Activated CD8-positive, alpha-beta memory T cell treated with anti-CD3 and anti-CD28 coated beads for 36 hours (primary cell): Measurements from ENCODE around the gene BANK1. TPM values are rescaled to one million over a fixed set of nuclear protein-coding genes. Genes with fewer than 3 reads are reported as not detected.
"Not testable (repeated sequence)": the region's sequence is repeated elsewhere in the genome, so short reads cannot be mapped to it uniquely, and the experiment has no call there.

Experiments used
- CTCF ChIA-PET: fragments of 350-600 bp; sonication (Branson Sonifier 250); formaldehyde crosslinking; loops from one replicate; lab custom pipeline; 2021; ENCODE audit warnings: antibody characterized with exemption; lab: Charles Lee
- POLR2A ChIA-PET: fragments of 350-600 bp; sonication (Branson Sonifier 250); formaldehyde crosslinking; loops from one replicate; lab custom pipeline; 2021; ENCODE audit warnings: antibody characterized with exemption; lab: Charles Lee
- total RNA-seq, 2 experiments: library from RNA; stranded (reverse); gene quantifications; one replicate each; pipeline ENCODE4 v1.2.3, GENCODE V29; 2021

Gene BANK1
- total RNA-seq, 2 experiments from 2014 or later: 0.17 TPM; not detected in 1

DNA sequence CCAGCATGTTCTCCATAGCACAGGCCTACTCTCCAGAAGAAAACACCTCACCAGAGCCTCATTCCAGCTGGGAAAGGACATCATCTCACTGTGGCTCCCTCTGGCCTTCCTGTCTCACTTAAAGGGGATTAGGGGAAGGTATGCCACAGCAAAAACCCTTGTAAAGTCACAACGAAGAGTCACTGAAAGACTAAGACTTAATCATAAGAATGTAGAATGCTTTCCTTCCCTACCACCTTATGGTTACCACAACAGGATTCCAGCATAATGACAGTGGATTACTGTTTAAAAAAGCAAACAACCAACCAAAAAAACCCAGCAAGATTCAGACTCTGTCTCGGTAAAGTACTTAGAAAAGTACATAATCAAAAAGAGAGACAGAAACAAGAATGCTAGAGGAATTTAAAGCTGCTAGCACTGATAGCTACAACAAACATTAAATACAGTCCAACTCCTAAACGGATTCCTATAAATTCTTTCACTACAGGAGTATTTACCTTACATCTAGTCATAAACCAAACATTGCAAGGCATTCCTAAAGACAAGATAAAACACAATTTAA is 75.1 kb downstream of the BANK1 start:
- ChIA-PET CTCF (no interaction called here), POLR2A (no interaction called here)

GRCh38 chr4:101870874-101871273 is 80.3 kb downstream of the BANK1 start:
- CTCF ChIA-PET: no interaction called here
- POLR2A ChIA-PET: no interaction called here

DNA sequence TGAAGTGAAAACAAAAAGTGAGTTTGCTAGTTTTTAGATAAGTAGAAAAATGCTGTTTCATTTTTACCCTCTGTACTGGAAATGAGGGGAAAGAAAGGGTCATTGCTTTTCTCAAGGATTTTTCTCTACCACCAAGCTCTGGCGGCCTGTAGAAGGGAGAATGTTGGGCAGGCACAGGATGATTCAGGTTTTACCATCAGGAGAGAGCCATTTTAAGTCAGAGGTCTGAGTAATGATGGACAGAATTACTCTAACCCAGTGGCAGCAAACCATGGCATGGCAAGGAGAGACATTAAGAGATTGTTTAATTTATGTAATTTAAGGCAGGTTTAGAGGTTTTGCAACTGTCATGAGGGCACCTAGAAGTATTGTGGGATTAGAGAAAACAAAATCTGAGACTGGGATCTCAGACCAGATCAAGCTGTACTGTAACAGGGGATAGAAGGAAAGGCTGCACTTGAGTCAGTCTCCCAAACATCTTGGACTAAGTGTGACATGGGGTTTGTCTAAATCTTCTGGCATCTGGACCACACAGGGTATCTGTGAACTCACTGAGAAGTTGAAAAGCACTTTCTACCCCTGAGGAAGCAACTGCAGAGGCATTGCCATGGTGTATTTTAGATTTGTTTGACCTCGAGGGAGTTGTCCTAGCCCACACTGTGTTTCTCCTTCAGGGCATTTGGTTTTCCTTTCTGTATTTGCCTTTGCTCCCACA is 81.6 kb downstream of the BANK1 start:
- ChIA-PET POLR2A (no interaction called here), CTCF (no interaction called here)

DNA sequence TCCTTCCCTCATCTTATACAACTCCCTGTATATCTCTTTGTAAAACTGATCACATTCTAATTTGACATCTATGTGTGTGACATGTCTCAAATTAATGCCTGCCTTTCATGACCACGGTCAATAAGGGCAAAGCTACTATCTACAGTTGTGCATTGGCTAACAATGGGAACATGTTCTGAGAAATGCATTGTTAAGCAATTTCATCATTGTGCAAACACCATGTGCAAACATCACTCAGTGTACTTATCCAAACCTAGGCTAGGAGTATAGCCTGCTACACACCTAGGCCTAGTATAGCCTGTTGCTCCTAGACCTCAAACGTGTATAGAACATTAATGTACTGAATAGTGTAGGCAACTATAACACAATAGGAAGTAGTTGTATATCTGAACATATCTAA is 95.0 kb downstream of the BANK1 start:
- ChIA-PET POLR2A (no interaction called here), CTCF (no interaction called here)

DNA sequence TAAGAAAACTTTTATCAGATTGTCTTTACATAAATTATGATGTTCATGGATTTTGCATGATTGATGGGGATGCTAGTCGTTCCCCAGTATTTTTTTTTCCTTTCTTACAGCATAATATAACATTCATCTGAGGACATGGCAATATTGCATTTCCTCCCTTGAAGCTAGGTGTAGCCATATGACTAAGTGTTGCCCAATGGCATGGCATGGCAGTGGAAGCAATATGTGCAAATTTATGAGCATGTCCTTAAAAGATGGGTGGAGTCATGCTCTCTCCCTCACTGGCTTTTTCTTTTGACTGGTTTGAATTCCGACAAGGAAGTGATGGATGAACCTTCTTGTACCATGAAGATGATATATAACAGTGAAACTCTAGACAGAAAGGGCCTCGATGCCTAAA is 96.3 kb downstream of the BANK1 start:
- POLR2A ChIA-PET: no interaction called here
- CTCF ChIA-PET: no interaction called here

DNA sequence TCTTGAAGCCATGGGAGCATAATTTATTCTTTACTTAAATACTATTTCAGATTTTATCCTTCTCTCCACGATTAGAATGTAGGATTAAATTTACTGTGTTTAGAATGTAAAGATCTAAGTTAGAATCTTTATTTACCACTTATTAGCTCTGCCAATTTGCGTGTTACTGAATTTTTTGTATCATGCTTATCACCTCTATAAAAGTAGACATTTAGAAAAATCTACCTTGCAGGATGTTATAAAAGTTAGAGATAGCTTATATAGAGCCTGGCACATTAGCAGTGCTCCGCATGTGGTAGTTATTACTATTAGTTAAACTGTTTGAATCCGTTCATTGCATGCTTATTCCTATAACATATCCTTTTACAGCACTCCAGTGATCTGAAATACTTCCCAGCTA is 97.9 kb downstream of the BANK1 start:
- CTCF ChIA-PET: no interaction called here

DNA sequence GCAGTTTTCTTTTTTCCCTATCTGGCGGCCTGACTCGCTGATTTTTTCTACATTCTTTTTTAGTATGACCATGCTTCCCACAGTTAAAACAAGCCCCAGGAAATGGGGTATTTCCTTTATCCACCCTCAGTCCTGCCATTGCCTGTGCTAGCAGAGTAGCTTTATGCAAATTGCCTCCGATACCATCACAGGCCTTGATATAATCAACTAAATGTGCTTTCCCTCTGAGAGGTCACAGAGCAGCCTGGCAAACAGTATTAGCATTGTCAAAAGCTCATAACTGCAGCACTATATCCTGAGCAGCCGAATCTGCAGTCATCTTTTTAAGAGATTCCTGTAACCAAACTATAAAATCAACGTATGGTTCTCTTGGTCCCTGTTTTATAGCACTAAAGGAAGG is 115.0 kb downstream of the BANK1 start:
- CTCF ChIA-PET, POLR2A ChIA-PET: not testable (repeated sequence)

More for the DNA sequence above, 97.9 kb downstream of the BANK1 start:
- POLR2A ChIA-PET: no interaction called here

DNA sequence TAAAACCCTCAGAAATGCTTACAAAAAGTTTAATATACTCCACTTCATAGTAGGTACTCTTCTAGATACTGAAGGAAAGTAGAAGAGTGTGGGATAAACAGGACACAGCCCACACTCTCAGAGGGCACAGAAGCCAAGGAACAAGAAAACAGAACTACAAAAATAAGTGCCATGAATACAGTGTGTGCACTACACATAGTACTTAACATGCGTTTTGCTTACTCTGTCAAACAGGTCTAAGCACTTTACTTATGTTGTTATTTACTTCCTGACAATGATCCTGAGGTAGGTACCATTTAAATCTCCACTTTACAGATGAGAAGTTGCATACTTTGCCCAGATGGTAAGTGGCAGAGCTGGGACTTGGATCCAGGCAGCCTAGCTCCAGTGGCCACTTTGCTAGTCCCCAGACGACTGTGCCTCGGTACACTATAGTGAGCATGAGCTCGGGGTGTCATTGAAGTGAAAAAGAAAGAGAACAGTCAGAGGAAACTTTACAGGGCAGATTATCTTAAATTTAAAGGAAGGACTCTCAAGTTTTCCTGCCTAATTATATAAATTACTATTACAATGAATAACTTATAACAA is 120.3 kb downstream of the BANK1 start:
- POLR2A ChIA-PET: no interaction called here
- CTCF ChIA-PET: no interaction called here

GRCh38 chr4:101911616-101912015 is 121.1 kb downstream of the BANK1 start:
- POLR2A ChIA-PET: no interaction called here
- CTCF ChIA-PET: no interaction called here

DNA sequence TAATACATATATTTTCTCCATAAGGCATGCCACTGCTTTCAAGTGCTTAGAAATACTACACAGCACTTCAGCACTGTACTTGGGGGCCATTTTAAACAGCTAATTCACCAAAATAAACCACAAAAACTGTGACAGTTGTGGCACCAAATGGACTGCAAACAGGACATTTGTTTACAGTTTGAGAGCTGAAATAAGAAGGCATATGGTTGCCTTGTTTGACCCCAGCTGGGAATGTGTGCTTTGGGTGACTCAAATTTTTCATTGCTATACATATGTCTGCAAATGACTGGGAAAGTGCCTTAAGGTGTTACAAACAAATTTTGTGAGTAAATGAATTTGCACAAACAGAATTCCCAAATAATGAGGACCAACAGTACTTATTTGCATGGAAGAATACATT is 124.2 kb downstream of the BANK1 start:
- ChIA-PET CTCF (no interaction called here), POLR2A (no interaction called here)

- POLR2A ChIA-PET: no interaction called here
- CTCF ChIA-PET: no interaction called here
Measured at GRCh38 chr4:101919373-101919977, 128.9 kb downstream of the BANK1 start.

DNA sequence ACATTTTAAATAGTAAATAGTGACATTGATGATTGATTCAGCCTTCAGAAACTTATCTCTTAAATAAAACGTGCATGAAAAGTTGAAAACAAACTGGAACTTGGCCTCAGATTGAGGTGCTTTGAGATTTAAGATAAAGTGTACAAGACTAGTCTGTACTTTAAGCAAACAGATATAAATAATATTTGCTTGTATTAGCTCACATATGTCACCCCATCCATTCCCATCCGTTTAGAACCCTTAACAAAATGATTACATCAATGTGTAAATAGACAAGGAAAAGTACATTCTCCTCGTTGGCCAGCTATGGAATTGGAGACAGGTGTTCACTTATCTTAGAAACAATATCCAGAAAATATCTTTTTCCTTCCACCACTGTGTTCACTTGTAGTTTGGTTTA is 130.8 kb downstream of the BANK1 start:
- CTCF ChIA-PET: no interaction called here
- POLR2A ChIA-PET: no interaction called here

GRCh38 chr4:101931619-101932018 is 141.1 kb downstream of the BANK1 start:
- CTCF ChIA-PET: no interaction called here
- POLR2A ChIA-PET: no interaction called here

DNA sequence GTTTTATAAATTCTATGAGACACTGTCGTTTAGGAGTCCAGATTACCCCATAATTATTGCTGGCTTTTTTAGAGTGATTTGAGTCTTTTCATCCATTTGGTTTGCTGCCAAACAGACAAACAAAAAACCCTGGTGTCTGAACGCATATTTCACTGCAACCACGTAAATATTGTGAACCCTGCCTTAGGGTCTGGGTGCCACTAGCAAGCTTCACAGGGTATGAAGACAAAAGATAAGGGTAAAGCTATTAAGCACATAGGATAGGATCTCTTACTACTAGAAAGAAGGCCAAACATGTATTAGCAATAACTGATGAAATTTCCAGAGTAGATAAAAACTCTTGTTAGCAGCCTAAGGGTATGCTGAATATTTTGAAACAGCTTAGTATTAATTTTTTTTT is 143.3 kb downstream of the BANK1 start:
- ChIA-PET POLR2A (no interaction called here), CTCF (interaction anchor here (0.7 kb wide), 1 partner anchor 141 kb away, joined by 3 read pairs; no protein-coding TSS in a partner anchor)

GRCh38 chr4:101938836-101939235 is 148.3 kb downstream of the BANK1 start:
- CTCF ChIA-PET: interaction anchor here (0.5 kb wide), 1 partner anchor 492 kb away, joined by 3 read pairs; no protein-coding TSS in a partner anchor
- POLR2A ChIA-PET: no interaction called here

GRCh38 chr4:101941816-101942358 is 151.4 kb downstream of the BANK1 start:
- POLR2A ChIA-PET: no interaction called here
- CTCF ChIA-PET: no interaction called here

DNA sequence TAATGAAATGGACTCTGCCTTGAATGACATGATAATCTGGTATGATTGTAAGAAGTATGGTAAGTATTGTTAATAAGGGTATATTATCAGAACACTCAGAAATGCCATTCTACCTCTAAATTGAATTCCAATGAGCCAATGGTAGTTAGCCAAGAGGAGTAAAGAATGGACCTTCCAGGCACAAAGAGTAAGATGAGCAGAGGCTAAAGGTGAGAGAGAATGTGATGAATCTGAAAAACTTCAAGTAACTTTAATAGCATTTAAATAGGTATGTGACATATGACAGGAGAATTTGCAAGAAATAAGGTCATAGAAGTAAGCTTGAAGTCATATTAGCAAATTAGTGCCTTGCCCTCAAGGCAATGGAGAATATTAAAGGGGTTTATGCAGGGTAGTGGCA is 152.4 kb downstream of the BANK1 start:
- ChIA-PET POLR2A (no interaction called here), CTCF (no interaction called here)

DNA sequence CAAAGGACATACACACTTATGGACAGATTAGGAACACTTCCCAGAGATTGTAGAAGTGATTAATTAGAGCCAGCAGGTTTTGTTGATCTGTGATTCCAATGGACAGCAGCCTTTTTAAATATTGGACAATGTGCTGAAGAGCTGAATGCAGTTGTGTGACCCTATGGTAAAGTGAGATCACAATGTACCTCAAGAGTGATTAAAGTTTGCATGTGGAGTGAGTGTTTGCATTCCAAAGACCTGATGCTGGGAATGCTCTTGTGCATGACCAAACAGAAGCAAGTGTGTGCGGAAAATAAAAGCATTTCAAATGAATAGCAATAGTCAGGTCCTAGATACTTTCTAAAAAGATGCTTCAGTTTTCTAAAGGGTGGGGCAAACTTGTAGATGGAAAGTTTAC is 154.1 kb downstream of the BANK1 start:
- ChIA-PET CTCF (no interaction called here), POLR2A (interaction anchor here (0.7 kb wide), 1 partner anchor 1577 kb away, joined by 3 read pairs; no protein-coding TSS in a partner anchor)

DNA sequence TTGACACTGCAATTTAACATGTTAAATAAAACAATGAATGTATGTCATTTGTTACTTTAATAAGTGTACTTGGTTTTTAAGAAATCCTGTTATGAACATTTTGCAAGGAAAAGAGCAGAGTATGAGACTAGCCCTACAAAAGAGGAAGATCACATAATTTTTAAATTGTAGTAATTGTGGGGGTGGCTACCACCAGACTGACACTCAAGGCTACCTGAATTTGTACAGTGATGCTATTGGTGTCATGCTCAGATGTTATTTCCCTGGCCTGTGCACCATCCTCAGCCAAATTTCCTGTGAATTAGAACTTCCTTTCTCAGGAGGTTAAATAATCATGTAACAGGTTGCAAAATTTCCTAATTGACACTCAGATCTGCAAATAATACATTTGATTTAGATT is 157.5 kb downstream of the BANK1 start:
- ChIA-PET POLR2A (no interaction called here), CTCF (no interaction called here)

DNA sequence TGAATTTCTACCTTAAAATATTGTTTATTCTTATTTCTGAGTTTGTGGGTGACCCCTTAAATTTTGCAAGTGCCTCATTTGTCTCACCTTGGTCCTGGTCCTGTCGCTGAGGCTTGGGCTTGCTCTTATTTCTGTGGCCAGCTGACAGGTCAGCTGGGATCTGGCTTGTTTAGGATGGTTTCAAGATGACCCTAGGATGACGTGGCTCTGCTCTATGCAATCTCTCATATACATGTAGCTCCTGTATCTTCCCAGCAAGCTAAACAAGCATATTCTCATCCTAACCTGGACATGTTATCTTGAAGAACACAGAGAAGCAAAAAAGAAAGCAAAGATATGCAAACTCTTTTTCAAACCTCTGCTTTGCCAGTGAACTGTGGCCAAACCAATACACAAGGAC is 158.4 kb downstream of the BANK1 start:
- ChIA-PET POLR2A (no interaction called here), CTCF (no interaction called here)
